DOHH2 (cell line): Measurements from ENCODE around the gene KCNQ1.

Source experiments
- CTCF ChIP-seq: fragments of 200-600 bp; sonication (generic); IDR thresholded peaks from one replicate; pipeline ENCODE4 v1.5.1; 2014; ENCODE audit warnings: antibody characterized with exemption, mild to moderate bottlenecking, low read depth, low read length; ENCODE audit not compliant: poor library complexity, severe bottlenecking
- EZH2phosphoT487 ChIP-seq: fragments of 200-600 bp; sonication (generic); IDR thresholded peaks from 2 replicates; pipeline ENCODE4 v1.6.1; 2017; ENCODE audit warnings: borderline replicate concordance, mild to moderate bottlenecking, antibody characterized with exemption, low read length, moderate library complexity, mixed read lengths

- TF ChIP-seq CTCF (no peak), EZH2phosphoT487 (no peak)
Observed at GRCh38 chr11:2540992-2541680, 96.3 kb downstream of the KCNQ1 start.
